NCI-H510A treated with DMSO at 0.1 percent for 48 hours (cell line): ENCODE measurements around the gene KCNH6.

Experiments
- DNase-seq: peaks from one replicate; lab custom pipeline; 2025; lab: John Stamatoyannopoulos, UW

Gene KCNH6

DNA sequence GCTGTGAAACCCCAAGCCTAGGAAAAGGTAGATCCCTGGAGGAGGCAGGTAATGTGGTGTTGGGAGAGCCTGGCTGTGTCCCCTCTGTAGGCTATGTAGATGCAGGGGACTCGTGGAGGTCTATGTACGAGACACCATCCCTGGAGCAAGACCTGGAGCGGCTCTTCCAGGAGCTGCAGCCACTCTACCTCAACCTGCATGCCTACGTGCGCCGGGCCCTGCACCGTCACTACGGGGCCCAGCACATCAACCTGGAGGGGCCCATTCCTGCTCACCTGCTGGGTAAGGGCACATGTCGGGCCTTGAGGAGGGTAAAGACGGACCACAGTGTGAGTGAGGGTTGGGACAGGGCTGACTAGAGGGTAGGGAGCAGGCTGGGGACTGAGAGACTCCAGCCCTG is 34.3 kb upstream of the KCNH6 start:
- no peak for DNase-seq

DNA sequence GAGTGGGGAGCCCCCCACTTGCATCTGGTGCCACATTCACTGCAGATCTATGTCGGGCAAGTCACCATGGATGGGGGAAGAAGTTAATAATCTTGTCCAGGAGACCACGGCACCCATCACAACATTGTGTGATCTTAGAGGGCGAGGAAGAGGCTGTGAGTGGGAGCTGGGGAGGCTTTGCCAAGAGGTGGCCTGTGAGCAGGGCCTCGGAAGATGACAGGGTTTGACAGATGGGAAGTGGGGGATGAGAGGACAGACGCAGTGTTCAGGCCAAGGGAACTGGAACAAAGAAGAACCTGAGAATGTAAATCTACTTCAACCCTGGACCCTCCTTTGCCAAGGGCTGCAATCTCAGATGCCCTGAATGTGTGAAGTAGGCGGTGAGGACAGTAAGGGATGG is 33.9 kb upstream of the KCNH6 start:
- DNase-seq = no peak

DNA sequence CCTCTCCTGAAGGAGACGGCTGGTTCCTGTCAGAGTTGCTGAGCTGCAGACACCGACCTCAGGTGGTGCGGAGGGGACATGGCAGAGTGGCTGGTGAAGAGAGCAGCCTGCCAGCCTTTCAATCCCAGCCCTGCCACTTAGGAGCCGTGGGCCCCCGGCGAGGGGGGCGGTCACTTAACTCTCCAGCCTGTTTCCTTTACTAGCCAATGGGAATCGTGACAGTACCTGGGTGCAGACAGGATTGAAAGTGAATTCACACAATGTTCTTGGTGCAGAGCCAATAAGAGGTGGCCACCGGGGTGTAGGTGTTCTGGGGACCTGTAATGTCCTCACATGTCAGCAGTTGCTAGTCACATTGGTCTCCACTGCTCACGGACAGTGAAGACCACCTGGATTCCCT is 32.8 kb upstream of the KCNH6 start:
- DNase-seq = no peak

DNA sequence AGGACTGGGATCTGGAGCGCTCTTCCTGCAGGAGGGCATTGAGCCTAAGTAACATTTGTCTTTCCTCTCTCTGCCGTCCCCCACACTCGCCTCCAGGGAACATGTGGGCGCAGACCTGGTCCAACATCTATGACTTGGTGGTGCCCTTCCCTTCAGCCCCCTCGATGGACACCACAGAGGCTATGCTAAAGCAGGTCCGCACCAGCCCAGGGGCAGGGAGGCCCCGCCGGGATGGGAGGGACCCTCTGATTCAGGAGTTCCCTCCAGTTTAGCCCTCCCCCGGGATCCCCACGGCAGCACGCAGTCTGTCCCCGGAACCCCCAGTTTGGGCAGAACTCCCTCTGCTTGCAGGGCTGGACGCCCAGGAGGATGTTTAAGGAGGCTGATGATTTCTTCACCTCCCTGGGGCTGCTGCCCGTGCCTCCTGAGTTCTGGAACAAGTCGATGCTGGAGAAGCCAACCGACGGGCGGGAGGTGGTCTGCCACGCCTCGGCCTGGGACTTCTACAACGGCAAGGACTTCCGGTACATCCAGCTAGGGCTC is 32.2 kb upstream of the KCNH6 start:
- no peak for DNase-seq

DNA sequence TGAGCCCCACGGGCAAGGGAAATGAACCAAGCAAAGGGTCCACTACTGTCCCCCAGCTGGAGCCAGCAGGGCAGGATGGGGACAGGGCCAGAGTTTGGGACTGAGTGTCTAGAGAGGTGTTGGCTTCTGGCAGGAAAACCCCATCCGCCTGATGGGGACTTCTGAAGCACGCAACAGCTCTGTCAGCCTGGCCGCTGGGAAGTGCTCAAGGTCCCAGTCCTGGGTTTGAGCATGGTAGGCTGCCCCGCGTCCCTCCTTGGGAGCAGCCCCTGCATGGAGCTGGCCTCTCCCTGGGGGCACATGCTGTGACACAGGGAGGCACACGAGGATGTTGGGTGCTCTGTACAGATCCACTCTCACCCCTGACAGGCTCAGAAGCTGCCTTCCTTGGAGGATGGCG is 31.7 kb upstream of the KCNH6 start:
- no peak for DNase-seq

DNA sequence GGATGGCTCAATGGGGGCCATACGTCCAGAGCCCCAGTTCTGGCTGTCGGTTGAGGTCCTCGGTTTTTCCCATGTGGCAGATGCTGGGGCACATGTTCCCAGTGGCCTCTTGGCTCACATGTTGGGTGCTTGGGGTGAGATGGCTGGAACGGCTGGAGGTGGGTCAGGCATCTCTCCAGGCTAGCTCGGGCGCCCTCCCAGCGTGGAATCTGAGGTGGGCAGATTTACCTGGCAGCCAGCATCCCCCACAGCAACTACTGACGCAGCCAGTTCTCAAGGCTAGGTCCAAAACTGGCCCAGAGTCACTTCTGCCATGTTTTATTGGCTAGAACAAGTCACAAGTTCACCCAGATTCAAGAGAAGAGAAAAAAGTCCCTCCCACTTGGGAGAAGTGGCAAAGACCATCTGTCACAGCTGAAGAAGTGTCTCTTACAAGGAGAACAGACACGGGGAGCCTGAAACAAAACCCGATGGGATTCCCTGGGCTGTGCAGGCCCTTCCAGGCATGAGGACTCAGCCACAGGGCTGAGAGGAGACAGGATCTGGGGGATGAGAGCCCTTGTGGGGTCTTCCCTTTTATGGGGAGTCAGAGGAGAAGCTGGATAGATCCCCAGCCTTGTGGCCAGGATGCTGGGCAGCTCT is 31.1 kb upstream of the KCNH6 start:
- DNase-seq = no peak

DNA sequence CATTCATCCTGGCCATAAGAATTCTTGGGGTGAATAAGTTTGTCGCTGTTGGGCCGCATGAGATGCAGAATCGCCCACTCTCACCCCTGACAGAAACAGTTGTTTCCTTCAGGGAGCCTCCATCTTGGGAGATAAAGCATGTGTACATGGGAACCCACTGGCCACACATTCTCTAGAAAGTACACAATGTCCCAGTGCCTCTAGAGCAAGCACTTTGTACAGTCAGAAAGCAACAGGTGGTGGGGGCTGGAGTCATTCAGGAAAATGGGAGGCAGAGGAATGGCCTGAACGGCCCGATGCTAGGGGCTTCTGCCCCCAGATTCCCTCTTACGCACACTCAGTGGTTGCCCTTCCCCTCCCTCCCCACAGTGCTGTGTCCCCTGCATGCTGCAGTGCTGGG is 30.2 kb upstream of the KCNH6 start:
- DNase-seq = no peak

DNA sequence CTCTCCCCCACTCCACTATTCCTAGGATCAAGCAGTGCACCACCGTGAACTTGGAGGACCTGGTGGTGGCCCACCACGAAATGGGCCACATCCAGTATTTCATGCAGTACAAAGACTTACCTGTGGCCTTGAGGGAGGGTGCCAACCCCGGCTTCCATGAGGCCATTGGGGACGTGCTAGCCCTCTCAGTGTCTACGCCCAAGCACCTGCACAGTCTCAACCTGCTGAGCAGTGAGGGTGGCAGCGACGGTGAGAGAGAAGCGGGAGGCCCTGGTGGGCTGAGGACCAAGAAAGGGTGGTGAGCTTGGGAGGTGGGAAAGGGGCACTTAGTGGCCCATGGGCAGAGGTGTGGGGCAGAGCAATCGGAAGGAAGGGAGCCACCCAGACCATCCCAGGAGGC is 29.7 kb upstream of the KCNH6 start:
- no peak for DNase-seq

DNA sequence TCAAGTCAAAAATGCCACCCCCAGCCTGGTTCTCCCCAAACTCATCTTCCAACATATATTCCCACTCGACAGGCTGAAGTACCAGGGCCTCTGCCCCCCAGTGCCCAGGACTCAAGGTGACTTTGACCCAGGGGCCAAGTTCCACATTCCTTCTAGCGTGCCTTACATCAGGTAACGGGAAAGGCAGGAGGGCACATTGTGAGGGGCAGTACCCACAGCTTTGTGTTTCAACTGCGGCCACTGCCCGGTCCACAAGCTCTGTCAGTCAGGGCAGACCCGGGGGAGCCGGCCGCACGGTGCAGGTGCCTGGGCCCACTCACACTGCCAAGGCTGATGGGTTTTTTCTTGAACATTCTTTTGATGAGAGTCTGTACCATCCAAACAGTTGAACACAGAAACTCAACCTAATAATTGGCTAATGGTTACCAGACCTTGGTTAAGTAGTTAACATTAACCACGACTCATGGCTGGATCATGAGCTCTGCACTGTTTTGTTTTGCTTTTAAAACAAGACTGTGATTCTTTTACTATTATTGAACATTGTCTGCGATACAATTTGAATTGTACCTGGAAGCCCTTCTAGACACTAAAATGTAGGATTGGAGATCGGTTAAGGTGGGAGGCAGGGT is 28.7 kb upstream of the KCNH6 start:
- DNase-seq = no peak

DNA sequence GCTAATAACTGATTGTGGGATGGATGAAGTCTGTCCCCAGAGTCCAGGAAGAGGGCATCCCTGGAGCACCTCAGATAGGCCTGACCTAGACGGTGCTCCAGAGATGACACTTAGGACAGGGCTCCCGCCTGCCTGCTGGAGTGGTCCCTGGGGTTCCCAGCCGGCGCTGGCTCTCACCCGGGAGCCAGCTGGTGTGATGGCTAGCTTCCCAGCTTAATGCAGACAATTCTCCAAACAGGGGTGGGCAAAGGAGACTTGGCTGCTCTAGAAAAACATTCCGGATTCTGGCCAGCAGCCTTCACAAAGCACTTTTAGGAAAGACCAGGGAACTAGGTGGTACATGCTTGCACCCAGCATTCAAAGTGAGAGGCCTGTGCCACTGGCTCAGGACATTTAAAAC is 27.7 kb upstream of the KCNH6 start:
- DNase-seq = no peak

DNA sequence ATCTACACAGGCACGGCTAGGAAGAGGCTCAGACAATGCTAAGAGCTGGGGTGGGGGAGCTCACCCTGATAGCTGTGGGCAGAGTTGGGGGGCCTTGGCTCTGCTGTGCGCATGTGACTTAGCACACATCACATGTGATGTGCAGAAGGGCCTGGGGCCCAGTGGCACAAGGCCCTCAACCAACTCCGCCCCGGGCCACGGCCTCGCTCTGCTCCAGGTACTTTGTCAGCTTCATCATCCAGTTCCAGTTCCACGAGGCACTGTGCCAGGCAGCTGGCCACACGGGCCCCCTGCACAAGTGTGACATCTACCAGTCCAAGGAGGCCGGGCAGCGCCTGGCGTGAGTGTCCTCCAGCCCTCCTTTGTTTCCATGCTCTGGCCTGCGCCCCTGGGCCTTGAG is 27.0 kb upstream of the KCNH6 start:
- no peak for DNase-seq

DNA sequence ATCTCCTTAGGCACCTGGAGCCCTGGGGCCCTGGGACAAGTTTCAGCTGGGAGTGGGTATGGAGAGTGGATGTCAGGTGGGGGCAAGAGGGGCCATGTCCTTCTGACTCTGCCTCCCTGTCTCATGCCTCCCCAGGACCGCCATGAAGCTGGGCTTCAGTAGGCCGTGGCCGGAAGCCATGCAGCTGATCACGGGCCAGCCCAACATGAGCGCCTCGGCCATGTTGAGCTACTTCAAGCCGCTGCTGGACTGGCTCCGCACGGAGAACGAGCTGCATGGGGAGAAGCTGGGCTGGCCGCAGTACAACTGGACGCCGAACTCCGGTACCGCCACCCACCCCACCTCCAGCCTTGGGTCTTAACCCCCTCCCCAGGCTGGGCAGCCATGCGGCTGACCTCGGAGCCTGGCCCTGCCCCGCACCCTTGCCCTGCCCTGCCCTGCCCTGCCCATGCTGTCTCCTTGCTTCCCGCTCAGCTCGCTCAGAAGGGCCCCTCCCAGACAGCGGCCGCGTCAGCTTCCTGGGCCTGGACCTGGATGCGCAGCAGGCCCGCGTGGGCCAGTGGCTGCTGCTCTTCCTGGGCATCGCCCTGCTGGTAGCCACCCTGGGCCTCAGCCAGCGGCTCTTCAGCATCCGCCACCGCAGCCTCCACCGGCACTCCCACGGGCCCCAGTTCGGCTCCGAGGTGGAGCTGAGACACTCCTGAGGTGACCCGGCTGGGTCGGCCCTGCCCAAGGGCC is 26.3 kb upstream of the KCNH6 start:
- DNase-seq = no peak

DNA sequence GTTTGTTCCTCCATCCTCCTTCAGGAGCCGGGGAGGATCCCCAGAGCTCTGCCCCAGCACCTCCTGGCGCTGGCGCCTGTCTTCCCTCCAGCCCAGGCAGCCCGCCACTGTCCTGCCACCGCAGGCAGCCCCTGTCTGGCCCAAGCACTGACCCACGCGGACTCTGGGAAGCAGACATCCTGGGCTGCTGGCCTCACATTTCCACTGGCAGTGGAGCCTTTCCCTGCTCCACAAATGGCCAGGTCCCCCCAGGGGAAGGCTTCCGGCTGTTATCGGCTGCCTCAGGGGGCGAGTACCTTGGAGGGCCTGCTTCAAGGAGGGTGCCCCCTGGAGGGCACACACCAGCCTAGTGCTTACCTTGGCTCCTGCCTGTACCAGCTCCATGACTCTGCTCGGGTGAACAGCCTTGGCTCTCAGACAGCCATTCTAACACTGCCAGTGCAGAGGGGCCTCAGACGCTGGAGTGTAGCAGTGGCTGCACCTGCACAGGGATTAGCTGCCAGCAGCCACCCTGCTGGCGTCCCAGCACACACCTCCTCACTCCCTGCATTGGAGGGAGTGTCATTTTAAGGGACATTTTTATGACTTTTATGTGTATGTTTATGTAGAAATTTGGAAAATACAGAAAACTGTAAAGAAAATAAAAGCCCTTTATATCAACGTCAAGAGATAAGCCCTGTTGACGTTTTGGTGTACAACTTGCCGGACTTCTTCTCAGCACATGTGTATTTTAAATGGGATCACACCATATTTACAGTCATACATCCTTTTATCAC is 25.3 kb upstream of the KCNH6 start:
- DNase-seq = peak; percentile 57

DNA sequence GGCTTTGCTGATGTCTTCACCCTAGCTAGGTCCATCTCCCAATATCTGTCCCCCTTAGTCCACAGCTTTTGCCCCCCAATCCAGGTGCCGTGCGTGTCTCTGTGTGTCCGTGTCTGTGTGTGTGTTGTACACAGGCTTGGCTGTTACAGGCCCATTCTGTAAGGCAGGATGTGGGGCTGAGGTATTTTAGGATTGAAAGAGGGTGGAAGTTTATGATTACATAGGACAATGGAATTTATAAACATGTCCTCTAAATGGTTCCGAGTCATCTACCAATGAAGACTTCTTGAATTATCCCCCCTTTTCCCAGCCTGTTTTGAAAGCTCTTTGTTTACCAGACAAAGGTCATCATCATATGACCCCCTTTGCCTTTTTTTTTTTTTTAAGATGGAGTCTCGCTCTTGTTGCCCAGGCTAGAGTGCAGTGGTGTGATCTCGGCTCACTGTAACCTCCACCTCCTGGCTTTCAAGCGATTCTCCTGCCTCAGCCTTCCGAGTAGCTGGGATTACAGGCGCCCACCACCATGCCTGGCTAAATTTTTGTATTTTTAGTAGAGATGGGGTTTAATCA is 24.4 kb upstream of the KCNH6 start:
- no peak for DNase-seq

DNA sequence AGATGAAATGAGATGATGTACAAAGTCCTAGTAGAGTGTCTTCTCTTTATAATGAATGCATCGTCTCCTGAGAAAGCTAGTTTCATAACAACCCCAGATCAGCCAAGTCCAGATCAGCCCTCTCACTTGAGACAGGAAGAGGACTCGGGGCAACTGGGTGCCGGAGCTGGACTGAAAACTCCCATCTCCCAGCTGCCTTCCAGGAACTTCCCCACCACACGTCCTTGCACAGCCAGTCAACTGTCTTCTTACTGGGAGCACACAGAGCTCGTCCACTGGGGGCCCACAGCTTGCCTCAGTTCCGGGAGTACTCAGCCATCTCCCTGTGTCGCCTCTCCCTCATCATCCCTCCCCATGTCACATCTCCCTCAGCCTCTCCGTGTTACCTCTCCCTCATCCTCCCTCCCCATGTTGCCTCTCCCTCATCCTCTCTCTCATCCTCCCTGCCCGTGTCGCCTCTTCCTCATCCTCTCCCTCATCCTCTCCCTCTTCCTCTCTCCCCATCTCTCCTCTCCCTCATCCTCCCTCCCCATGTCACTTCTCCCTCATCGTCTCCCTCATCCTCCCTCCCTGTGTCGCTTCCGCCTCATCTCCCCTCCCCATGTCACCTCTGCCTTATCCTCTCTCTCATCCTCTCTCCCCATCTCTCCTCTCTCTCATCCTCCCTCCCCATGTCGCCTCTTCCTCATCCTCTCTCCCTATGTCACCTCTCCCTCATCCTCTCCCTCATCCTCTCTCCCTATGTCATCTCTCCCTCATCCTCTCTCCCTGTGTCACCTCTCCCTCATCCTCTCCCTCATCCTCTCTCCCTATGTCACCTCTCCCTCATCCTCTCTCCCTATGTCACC is 22.4 kb upstream of the KCNH6 start:
- no peak for DNase-seq

DNA sequence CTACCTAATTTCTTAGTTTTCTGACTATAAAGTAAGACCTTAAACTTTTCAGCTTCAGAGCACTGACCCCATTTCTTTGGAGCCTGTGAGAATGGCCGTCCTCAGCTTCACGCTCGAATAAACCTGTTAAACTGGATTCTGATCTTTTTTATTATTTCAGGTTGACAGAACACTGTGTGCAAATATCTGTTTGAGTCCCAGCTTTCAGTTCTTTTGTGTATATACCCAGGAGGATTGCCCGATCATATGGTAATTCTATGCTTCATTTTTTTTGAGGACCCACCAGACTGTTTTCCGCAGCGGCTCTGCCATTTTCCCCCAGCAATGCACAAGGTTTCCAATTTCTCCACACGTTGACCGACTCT is 19.8 kb upstream of the KCNH6 start:
- DNase-seq = no peak

DNA sequence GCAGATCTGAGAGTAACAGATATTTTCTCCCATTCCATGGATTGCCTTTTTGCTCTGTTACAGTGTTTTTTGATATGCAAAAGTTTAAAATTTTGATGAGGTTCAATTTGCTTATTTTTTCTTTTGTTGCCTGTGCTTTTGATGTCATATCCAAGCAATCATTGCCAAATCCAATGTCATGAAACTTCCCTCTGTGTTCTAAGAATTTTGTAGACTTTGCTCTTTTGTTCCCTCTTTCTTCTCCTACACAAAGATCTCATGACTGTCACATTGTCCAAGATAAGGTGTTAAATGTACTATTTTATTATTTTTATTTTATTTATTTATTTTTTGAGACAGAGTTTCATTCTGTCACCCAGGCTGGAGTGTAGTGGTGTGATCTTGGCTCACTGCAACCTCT is 18.9 kb upstream of the KCNH6 start:
- no peak for DNase-seq

DNA sequence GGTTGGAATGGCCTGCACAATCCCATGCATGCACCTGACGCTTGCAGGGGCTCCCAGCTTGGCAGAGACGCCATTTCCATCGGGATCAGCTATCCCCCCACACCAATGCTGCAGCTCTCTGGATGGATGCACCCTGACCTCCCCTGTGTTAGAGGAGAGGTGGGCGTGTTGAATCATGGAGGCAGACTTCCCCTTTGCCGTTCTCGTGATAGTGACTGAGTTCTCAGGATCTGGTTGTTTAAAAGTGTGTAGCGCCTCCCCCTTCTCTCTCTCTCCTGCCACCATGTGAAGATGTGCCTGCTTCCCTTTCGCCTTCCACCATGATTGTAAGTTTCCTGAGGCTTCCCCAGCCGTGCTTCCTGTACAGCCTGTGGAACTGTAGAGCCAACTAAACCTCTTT is 17.8 kb upstream of the KCNH6 start:
- no peak for DNase-seq

DNA sequence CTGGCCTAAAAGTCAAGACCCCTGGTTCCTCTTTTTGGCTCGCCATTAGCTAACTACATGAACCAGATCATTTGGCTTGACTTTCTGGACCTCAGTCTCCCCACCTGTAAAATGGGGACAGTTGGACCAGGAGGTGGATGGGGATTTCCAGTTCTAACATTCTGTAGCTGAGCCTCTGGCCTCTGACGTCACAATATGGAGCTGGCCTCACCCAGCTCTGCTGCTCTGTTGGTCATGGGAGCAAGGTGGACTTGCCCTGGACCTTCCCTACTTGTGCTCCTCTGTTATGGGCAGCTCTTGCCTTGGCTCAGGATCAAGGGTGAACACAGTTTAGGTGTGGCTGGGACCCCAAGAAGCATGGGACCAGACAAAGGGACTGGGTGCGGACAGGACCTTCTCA is 16.5 kb upstream of the KCNH6 start:
- no peak for DNase-seq

DNA sequence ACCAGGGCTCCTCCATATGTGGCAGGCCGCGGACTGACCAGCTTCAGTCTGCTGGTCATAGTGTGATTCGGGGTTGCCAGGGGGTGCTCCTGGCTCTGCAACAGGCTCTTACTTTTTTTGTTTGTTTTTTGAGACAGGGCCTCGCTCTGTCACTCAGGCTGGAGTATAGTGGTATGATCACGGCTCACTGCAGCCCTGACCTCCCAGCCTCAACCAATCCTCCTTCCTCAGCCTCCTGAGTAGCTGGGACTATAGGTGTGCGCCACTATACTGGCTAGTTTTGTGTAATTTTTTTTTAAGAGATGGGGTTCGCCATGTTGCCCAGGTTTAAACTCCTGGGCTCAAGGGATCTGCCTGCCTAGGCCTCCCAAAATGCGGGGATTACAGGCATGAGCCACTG is 11.8 kb upstream of the KCNH6 start:
- DNase-seq = no peak

DNA sequence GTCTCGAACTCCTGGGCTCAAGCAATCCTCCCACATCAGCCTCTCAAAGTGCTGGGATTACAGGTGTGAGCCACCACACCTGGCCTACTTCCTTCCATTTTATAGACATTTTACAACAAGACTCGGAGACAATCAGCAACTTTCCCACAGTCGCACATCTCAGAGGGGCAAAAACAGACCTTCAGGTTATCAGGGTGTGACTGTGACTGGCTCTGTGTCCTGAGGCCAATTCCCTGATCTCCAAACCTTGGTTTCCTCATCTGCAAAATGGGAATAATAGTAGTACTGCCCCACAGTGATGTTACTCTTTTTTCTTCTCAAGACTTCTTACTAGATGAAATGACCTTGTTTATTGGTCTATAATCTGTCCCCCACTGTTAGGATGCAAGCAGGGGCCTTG is 10.8 kb upstream of the KCNH6 start:
- DNase-seq = no peak
